Astrocyte (in vitro differentiated cells and primary cell): ENCODE results near the gene DHRS9. TPM values are rescaled to one million over a fixed set of nuclear protein-coding genes. Genes with fewer than 3 reads are reported as not detected.

ENCODE experiments used
- DNase-seq: peaks from one replicate; pipeline ENCODE4 v3.0.0-alpha.2; 2010; ENCODE audit warnings: low read depth
- FAIRE-seq: peaks from 2 replicates; lab custom pipeline; 2011; peaks lifted over from hg19 to GRCh38; lab: Jason Lieb, UNC
- H2AFZ ChIP-seq: 2 replicates; pipeline ENCODE4 v1.6.0; 2012; ENCODE audit warnings: low read depth, low read length, inconsistent platforms
- H3K27ac ChIP-seq: 2 replicates; pipeline ENCODE4 v1.5.1; 2011; ENCODE audit warnings: low read depth, low read length, inconsistent platforms
- H3K27me3 ChIP-seq: 2 replicates; pipeline ENCODE4 v1.6.0; 2011; ENCODE audit warnings: low read length, inconsistent platforms; ENCODE audit not compliant: insufficient read depth
- H3K36me3 ChIP-seq: 2 replicates; pipeline ENCODE4 v1.5.1; 2011; ENCODE audit warnings: low read length, inconsistent platforms; ENCODE audit not compliant: insufficient read depth
- H3K4me1 ChIP-seq: 2 replicates; pipeline ENCODE4 v1.5.1; 2011; ENCODE audit warnings: low read length, inconsistent platforms; ENCODE audit not compliant: insufficient read depth
- H3K4me2 ChIP-seq: 2 replicates; pipeline ENCODE4 v1.6.0; 2012; ENCODE audit warnings: low read length, inconsistent platforms
- H3K4me3 ChIP-seq: 2 replicates; pipeline ENCODE4 v1.5.1; 2011; ENCODE audit warnings: low read depth, mild to moderate bottlenecking, low read length, inconsistent platforms; ENCODE audit not compliant: insufficient read depth
- H3K79me2 ChIP-seq: 2 replicates; pipeline ENCODE4 v1.6.0; 2012; ENCODE audit warnings: mild to moderate bottlenecking, low read length, inconsistent platforms; ENCODE audit not compliant: insufficient read depth
- H3K9ac ChIP-seq: 2 replicates; pipeline ENCODE4 v1.6.0; 2012; ENCODE audit warnings: mild to moderate bottlenecking, low read length, inconsistent platforms
- H3K9me3 ChIP-seq: 2 replicates; pipeline ENCODE4 v1.5.1; 2012; ENCODE audit warnings: low read depth, mild to moderate bottlenecking, low read length, inconsistent platforms; ENCODE audit not compliant: insufficient read depth
- H4K20me1 ChIP-seq: 2 replicates; pipeline ENCODE4 v1.6.0; 2012; ENCODE audit warnings: low read length, inconsistent platforms; ENCODE audit not compliant: insufficient read depth
- H3K27ac Mint-ChIP-seq: one replicate; pipeline ENCODE4 v1.8.0; 2021; ENCODE audit warnings: mild to moderate bottlenecking, mixed read lengths; ENCODE audit not compliant: unreplicated experiment
- H3K27me3 Mint-ChIP-seq: one replicate; pipeline ENCODE4 v1.8.0; 2021; ENCODE audit warnings: low read depth, mixed read lengths; ENCODE audit not compliant: unreplicated experiment
- H3K36me3 Mint-ChIP-seq: one replicate; pipeline ENCODE4 v1.8.0; 2021; ENCODE audit warnings: low read depth, mixed read lengths; ENCODE audit not compliant: unreplicated experiment
- H3K4me1 Mint-ChIP-seq: one replicate; pipeline ENCODE4 v1.8.0; 2021; ENCODE audit warnings: low read depth, mixed read lengths; ENCODE audit not compliant: unreplicated experiment
- H3K4me3 Mint-ChIP-seq: one replicate; pipeline ENCODE4 v1.8.0; 2021; ENCODE audit warnings: mild to moderate bottlenecking, moderate library complexity, mixed read lengths; ENCODE audit not compliant: unreplicated experiment
- H3K9me3 Mint-ChIP-seq: one replicate; pipeline ENCODE4 v1.8.0; 2021; ENCODE audit warnings: mild to moderate bottlenecking, mixed read lengths; ENCODE audit not compliant: unreplicated experiment
- CTCF ChIP-seq: IDR thresholded peaks from 2 replicates; pipeline ENCODE4 v1.5.1; 2011; ENCODE audit warnings: low read depth, mild to moderate bottlenecking, inconsistent platforms, low read length, moderate library complexity; ENCODE audit not compliant: insufficient read depth
- EZH2 ChIP-seq: IDR thresholded peaks from 2 replicates; pipeline ENCODE4 v1.6.1; 2012; ENCODE audit warnings: mild to moderate bottlenecking, low read length, inconsistent platforms; ENCODE audit not compliant: insufficient read depth
- total RNA-seq: library from RNA; stranded (reverse); gene quantifications from 2 replicates; pipeline ENCODE4 v1.2.1, GENCODE V29; 2021

DHRS9 gene
- total RNA-seq, 1 donor from 2014 or later, result not detected

- no peaks in the 10 kb centered on the region for H3K9me3 Mint-ChIP-seq
- no peaks in the 10 kb centered on the region for H3K27me3 ChIP-seq
- no peak overlapping the region for H3K27ac Mint-ChIP-seq
- no peak overlapping the region for H3K27ac ChIP-seq
- H3K4me1 Mint-ChIP-seq, result peaks cover 11% of the 10 kb centered on the region
- no peak overlapping the region for H2AFZ ChIP-seq
- DNase-seq (no peak), FAIRE-seq (no peak)
- H3K4me2 ChIP-seq, result no peak overlapping the region
- no peak for TF ChIP-seq CTCF
- no peak for TF ChIP-seq EZH2
- H3K27me3 Mint-ChIP-seq, result no peaks in the 10 kb centered on the region
- no peaks in the 10 kb centered on the region for H3K36me3 ChIP-seq
- H4K20me1 ChIP-seq, result no peaks in the 10 kb centered on the region
- H3K4me1 ChIP-seq, result peaks cover 8% of the 10 kb centered on the region
- H3K9me3 ChIP-seq, result no peaks in the 10 kb centered on the region
- no peak overlapping the region for H3K4me3 ChIP-seq
- H3K9ac ChIP-seq, result no peak overlapping the region
- no peaks in the 10 kb centered on the region for H3K36me3 Mint-ChIP-seq
- no peak overlapping the region for H3K4me3 Mint-ChIP-seq
- H3K79me2 ChIP-seq, result no peaks in the 10 kb centered on the region
These were observed 4.0 kb downstream of the DHRS9 start for GRCh38 chr2:169073211-169073962.

- Histone ChIP-seq H3K27me3 (no peaks in the 10 kb centered on the region), H3K27ac (no peak overlapping the region), H3K4me1 (peaks cover 5% of the 10 kb centered on the region), H3K9me3 (no peaks in the 10 kb centered on the region), H3K4me2 (no peak overlapping the region), H2AFZ (no peak overlapping the region), H3K36me3 (no peaks in the 10 kb centered on the region), H4K20me1 (no peaks in the 10 kb centered on the region), H3K79me2 (no peaks in the 10 kb centered on the region), H3K4me3 (no peak overlapping the region), H3K9ac (no peak overlapping the region)
- Mint-ChIP-seq H3K9me3 (no peaks in the 10 kb centered on the region), H3K36me3 (no peaks in the 10 kb centered on the region), H3K4me3 (no peak overlapping the region), H3K27me3 (no peaks in the 10 kb centered on the region), H3K27ac (no peak overlapping the region), H3K4me1 (peaks cover 10% of the 10 kb centered on the region)
- DNase-seq (peak; percentile 92), FAIRE-seq (no peak)
- TF ChIP-seq EZH2, result no peak
- TF ChIP-seq CTCF, result no peak
These were observed 4.8 kb downstream of the DHRS9 start for GRCh38 chr2:169073963-169074751.
